IMR-90 (cell line): ENCODE data around the gene LMNTD2.

Experiments used
- CTCF ChIP-seq: conservative IDR thresholded peaks from 2 replicates; pipeline ENCODE4 v1.5.1; 2012; ENCODE audit warnings: mild to moderate bottlenecking, low read depth, low read length, improper control_type of control experiment
- FOS ChIP-seq: fragments of 150-350 bp; IDR thresholded peaks from 2 replicates; pipeline ENCODE4 v1.6.1; 2016; ENCODE audit warnings: low read depth, low read length
- POLR2A ChIP-seq: IDR thresholded peaks from 2 replicates; pipeline ENCODE4 v1.6.1; 2012; ENCODE audit warnings: mild to moderate bottlenecking, low read depth, low read length

GRCh38 chr11:535210-535518, 25.4 kb downstream of the LMNTD2 start:
- no peak for TF ChIP-seq FOS
- TF ChIP-seq CTCF, result 0 out of 2 replicates have a peak, but pooled peaks have one; percentile 8
- TF ChIP-seq POLR2A, result no peak
